Measurements from ENCODE around the gene NUMBL.
"Not testable (repeated sequence)": the region's sequence is repeated elsewhere in the genome, so short reads cannot be mapped to it uniquely, and the experiment has no call there.

Gene NUMBL

GRCh38 chr19:40642757-40643305, 47.6 kb downstream of the NUMBL start:
- no peak for DNase-seq (ENCODE audit: low read depth, low spot score)
- H3K4me3 ChIP-seq (ENCODE audit: low read length): no peak overlapping the region

DNA sequence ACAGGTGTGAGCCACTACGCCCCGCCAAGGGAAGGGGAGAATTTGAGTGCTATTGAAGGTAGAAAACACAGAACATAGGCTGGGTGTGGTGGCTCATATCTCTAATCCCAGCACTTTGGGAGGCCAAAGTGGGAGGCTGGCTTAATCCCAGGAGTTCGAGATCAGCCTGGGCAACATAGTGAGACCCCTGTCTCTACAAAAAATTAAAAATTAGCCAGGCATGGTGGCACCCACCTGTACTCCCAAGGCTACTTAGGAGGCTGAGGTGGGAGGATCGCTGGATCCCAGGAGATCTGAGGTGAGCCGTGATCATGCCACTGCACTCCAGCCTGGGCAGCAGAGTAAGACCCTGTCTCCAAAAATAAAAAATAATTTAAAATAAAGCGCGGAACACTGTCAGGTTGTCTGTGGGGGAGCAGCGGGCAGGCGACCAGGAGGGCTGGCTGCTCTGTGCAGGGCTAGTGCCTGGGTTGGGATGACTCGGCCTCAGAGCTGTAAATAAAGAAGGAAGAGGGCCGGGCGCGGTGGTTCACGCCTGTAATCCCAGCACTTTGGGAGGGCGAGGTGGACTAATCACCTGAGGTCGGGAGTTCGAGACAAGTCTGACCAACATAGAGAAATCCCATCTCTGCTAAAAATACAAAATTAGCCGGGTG, 48.3 kb downstream of the NUMBL start:
- no peak for DNase-seq (ENCODE audit: low read depth, low spot score)
- no peak overlapping the region for H3K4me3 ChIP-seq (ENCODE audit: low read length)

DNA sequence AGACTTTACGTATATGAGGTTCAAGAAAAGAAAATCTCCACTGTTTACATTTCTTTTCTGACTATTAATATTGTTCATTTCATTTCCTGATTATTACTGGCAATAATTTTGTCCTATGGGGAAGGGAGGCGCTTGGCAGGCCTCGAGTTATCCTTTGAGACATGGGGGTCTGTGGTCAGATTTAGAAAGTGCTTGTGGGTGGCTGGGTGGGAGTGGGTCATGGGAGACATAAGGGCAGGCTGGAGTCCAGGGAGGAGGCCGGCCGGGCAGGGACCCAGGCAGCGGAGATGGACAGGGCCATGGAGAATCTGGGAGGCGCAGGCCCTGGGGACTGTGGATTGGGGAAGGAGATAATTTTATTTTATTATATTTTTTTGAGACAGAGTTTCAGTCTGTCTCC, 49.2 kb downstream of the NUMBL start:
- no peak overlapping the region for H3K4me3 ChIP-seq (ENCODE audit: low read length)
- no peak for DNase-seq (ENCODE audit: low read depth, low spot score)

- DNase-seq (ENCODE audit: low read depth, low spot score): no peak
Measured at GRCh38 chr19:40640744-40641143, 49.7 kb downstream of the NUMBL start.

GRCh38 chr19:40639638-40639982, 50.8 kb downstream of the NUMBL start:
- no peak overlapping the region for H3K4me3 ChIP-seq (ENCODE audit: low read length)
- no peak for DNase-seq (ENCODE audit: low read depth, low spot score)

More at GRCh38 chr19:40640744-40641143, 49.7 kb downstream of the NUMBL start:
- no peak overlapping the region for H3K4me3 ChIP-seq (ENCODE audit: low read length)

DNA sequence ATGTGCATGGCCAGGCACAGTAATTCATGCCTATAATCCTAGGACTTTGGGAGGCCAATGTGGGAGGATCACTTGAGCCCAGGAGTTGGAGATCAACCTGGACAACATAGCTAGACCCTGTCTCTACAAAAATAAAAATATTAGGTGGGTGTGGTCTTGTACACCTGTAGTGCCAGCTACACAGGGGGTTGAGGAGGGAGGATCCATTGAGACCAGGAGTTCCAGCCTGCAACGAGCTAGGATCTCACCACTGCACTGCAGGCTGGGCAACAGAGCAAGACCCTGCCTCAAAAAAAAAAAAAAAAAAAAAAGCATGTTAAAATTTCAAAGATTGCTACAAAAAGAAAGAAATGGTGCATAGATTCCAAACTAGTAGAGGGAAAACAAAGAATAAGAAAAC, 52.1 kb downstream of the NUMBL start:
- no peak for DNase-seq (ENCODE audit: low read depth, low spot score)

GRCh38 chr19:40633207-40633606, 57.2 kb downstream of the NUMBL start:
- no peak for DNase-seq (ENCODE audit: low read depth, low spot score)
- H3K4me3 ChIP-seq (ENCODE audit: low read length): no peak overlapping the region

More for the DNA sequence above, 52.1 kb downstream of the NUMBL start:
- no peak overlapping the region for H3K4me3 ChIP-seq (ENCODE audit: low read length)

GRCh38 chr19:40632311-40633036, 58.0 kb downstream of the NUMBL start:
- no peak overlapping the region for H3K4me3 ChIP-seq (ENCODE audit: low read length)
- no peak for DNase-seq (ENCODE audit: low read depth, low spot score)

GRCh38 chr19:40630571-40631160, 59.8 kb downstream of the NUMBL start:
- no peak overlapping the region for H3K4me3 ChIP-seq (ENCODE audit: low read length)
- DNase-seq (ENCODE audit: low read depth, low spot score): no peak

GRCh38 chr19:40629346-40629745, 61.1 kb downstream of the NUMBL start:
- DNase-seq (ENCODE audit: low read depth, low spot score): no peak
- no peak overlapping the region for H3K4me3 ChIP-seq (ENCODE audit: low read length)

GRCh38 chr19:40627486-40628279, 62.8 kb downstream of the NUMBL start:
- DNase-seq (ENCODE audit: low read depth, low spot score): no peak
- no peak overlapping the region for H3K4me3 ChIP-seq (ENCODE audit: low read length)

DNA sequence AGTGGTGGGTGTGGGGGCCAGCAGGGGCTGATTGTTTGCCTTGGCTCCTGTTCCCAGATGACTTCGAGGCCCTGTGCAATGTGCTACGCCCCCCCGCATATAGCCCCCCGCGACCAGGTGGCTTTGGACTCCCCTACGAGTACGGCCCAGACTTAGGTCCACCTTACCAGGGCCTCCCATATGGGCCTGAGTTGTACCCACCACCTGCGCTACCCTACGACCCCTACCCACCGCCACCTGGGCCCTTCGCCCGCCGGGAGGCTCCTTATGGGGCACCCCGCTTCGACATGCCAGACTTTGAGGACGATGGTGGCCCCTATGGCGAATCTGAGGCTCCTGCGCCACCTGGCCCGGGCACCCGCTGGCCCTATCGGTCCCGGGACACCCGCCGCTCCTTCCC, 63.5 kb downstream of the NUMBL start:
- no peak overlapping the region for H3K4me3 ChIP-seq (ENCODE audit: low read length)
- no peak for DNase-seq (ENCODE audit: low read depth, low spot score)

DNA sequence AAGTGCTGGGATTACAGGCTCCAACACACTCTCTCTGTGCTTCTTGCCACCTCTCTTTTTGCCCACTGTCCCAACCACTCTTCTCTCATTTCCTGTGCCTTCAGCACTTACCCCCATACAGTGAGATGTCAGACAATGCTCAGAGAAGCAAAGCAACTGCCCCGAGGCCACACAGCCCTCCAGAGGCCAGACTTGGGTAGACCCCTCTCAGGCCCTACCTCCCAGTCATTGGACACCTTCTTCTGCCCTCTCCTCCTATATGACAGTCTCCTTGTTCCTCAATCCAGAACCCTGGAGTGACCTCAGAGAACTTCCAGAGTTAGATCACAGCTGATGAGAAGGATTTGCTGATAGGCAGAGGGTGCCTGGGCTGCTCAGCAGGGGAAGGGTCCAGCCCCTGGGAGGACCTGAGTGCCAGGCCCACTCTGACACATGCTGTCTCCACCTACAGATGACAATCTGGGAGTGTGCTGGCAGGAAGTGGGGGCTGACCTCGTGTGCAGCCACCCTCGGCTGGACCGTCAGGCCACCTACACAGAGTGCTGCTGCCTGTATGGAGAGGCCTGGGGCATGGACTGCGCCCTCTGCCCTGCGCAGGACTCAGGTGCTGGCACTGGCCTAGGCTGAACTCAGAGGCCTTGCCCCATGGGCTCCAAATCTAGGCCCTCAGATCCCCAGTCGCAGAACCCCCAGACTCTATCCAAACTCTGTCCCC, 64.9 kb downstream of the NUMBL start:
- no peak for DNase-seq (ENCODE audit: low read depth, low spot score)
- no peak overlapping the region for H3K4me3 ChIP-seq (ENCODE audit: low read length)

DNA sequence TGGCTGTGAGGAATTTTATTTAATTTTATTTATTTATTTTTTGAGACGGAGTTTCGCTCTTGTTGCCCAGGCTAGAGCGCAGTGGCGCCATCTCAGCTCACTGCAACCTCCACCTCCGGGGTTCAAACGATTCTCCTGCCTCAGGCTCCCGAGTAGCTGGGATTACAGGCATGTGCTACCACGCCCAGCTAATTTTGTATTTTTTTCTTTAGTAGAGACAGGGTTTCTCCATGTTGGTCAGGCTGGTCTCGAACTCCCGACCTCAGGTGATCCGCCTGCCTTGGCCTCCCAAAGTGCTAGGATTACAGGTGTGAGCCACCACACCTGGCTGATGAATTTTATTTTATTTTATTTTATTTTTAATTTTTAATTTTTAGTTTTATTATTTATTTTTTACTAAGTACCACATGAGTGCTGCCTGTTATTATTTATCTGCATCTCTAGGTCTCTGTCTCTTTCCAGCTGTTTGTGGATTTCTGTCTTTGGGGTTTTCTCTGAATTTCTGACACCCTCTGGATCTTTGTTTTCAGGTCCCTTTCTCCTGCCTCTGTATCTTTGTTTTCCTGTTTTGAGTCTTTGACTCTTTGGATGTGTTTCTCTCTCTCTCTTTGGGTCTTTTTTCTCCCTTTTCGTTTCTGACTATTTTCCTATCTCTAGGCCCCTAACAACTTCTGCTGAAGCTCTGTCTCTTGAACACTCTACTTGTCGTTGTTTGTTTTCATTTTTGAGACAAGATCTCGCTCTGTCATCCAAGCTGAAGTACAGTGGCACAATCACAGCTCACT, 65.9 kb downstream of the NUMBL start:
- DNase-seq (ENCODE audit: low read depth, low spot score): not testable (repeated sequence)

GRCh38 chr19:40623403-40624251, 66.8 kb downstream of the NUMBL start:
- no peak for DNase-seq (ENCODE audit: low read depth, low spot score)
- no peak overlapping the region for H3K4me3 ChIP-seq (ENCODE audit: low read length)

More for the DNA sequence above, 65.9 kb downstream of the NUMBL start:
- not testable (repeated sequence) for H3K4me3 ChIP-seq (ENCODE audit: low read length)

- no peak overlapping the region for H3K4me3 ChIP-seq (ENCODE audit: low read length)
- DNase-seq (ENCODE audit: low read depth, low spot score): no peak
Measured at GRCh38 chr19:40622773-40623075, 67.7 kb downstream of the NUMBL start.

- H3K4me3 ChIP-seq (ENCODE audit: low read length): no peak overlapping the region
- no peak for DNase-seq (ENCODE audit: low read depth, low spot score)
Measured at GRCh38 chr19:40621966-40622772, 68.3 kb downstream of the NUMBL start.
